CD14-positive monocyte (primary cell): ENCODE results near the gene ONECUT1. TPM values are rescaled to one million over a fixed set of nuclear protein-coding genes. Genes with fewer than 3 reads are reported as not detected.
A peak's percentile ranks its signal among the peaks of the same experiment; 100 is the strongest.

ENCODE experiments used
- DNase-seq, 3 donors: peaks; one replicate each; pipeline ENCODE4 v3.0.0-alpha.2; 2011 to 2022
- H2AFZ ChIP-seq: 2 replicates; pipeline ENCODE4 v1.6.0; 2012; ENCODE audit warnings: mild to moderate bottlenecking, low read depth, low read length, inconsistent platforms; ENCODE audit not compliant: insufficient read depth, poor library complexity, severe bottlenecking
- H3K27ac ChIP-seq, 2 donors: 1 replicate in 1 of 2; 2 replicates in 1 of 2; pipeline ENCODE4 v1.5.1; 2012 to 2013; ENCODE audit warnings: low read length in 2 of 2, control low read depth in 1 of 2, inconsistent platforms in 1 of 2, low read depth in 1 of 2, mild to moderate bottlenecking in 1 of 2
- H3K27me3 ChIP-seq, 2 donors: one replicate each; pipeline versions ENCODE4 v1.6.0 to v1.6.1; 2011 to 2013; ENCODE audit warnings: low read length in 2 of 2; ENCODE audit not compliant: control insufficient read depth in 2 of 2, insufficient read depth in 2 of 2
- H3K36me3 ChIP-seq, 2 donors: replicated peaks in 1 of 2; 1 replicate in 1 of 2; 2 replicates in 1 of 2; pipeline versions ENCODE4 v1.5.1 to v1.6.1; 2012 to 2013; ENCODE audit warnings: low read length in 2 of 2, control low read depth in 1 of 2, inconsistent platforms in 1 of 2, mild to moderate bottlenecking in 1 of 2; ENCODE audit not compliant: insufficient read depth in 2 of 2, control insufficient read depth in 1 of 2
- H3K4me1 ChIP-seq, 2 donors: 1 replicate in 1 of 2; 2 replicates in 1 of 2; pipeline versions ENCODE4 v1.5.1 to v1.6.1; 2012 to 2013; ENCODE audit warnings: low read length in 2 of 2, control low read depth in 1 of 2, inconsistent platforms in 1 of 2, mild to moderate bottlenecking in 1 of 2, moderate library complexity in 1 of 2; ENCODE audit not compliant: insufficient read depth in 2 of 2, control insufficient read depth in 1 of 2
- H3K4me2 ChIP-seq: replicated peaks from 2 replicates; pipeline ENCODE3; 2012; ENCODE audit warnings: low read length, moderate library complexity, mild to moderate bottlenecking; ENCODE audit not compliant: poor library complexity, severe bottlenecking; ENCODE audit errors: extremely low read depth
- H3K4me3 ChIP-seq, 3 experiments: fragments of 200-600 bp in 1 of 3; sonication (generic) in 1 of 3; replicated peaks in 1 of 3; 1 replicate in 2 of 3; 2 replicates in 1 of 3; pipeline ENCODE4 v1.5.1; 2011 to 2013; ENCODE audit warnings: low read length in 3 of 3, mild to moderate bottlenecking in 3 of 3, control low read depth in 2 of 3, low read depth in 2 of 3, inconsistent platforms in 1 of 3, moderate library complexity in 1 of 3
- H3K79me2 ChIP-seq: 2 replicates; pipeline ENCODE4 v1.6.0; 2012; ENCODE audit warnings: mild to moderate bottlenecking, control low read depth, inconsistent platforms, low read length, moderate library complexity; ENCODE audit not compliant: insufficient read depth
- H3K9ac ChIP-seq: 2 replicates; pipeline ENCODE4 v1.6.0; 2017; ENCODE audit warnings: low read length, mild to moderate bottlenecking; ENCODE audit not compliant: insufficient read depth, poor library complexity, severe bottlenecking
- H3K9me3 ChIP-seq, 2 donors: replicated peaks in 1 of 2; 1 replicate in 1 of 2; 2 replicates in 1 of 2; pipeline versions ENCODE4 v1.5.1 to v1.6.1; 2012 to 2013; ENCODE audit warnings: low read length in 2 of 2, control low read depth in 1 of 2; ENCODE audit not compliant: control insufficient read depth in 1 of 2, insufficient read depth in 1 of 2
- H4K20me1 ChIP-seq: 2 replicates; pipeline ENCODE4 v1.6.0; 2012; ENCODE audit warnings: mild to moderate bottlenecking, low read length, control low read depth, moderate library complexity; ENCODE audit not compliant: insufficient read depth
- H3K27ac Mint-ChIP-seq, 7 donors: one replicate each; pipeline ENCODE4 v1.8.0; 2020; ENCODE audit warnings: mild to moderate bottlenecking in 7 of 7, mixed read lengths in 7 of 7, moderate library complexity in 6 of 7, inconsistent platforms in 2 of 7
- H3K27me3 Mint-ChIP-seq, 3 donors: one replicate each; pipeline ENCODE4 v1.8.0; 2021 to 2022; ENCODE audit warnings: low read depth in 3 of 3, mild to moderate bottlenecking in 3 of 3, mixed read lengths in 3 of 3, moderate library complexity in 3 of 3, inconsistent platforms in 1 of 3
- H3K36me3 Mint-ChIP-seq, 2 donors: one replicate each; pipeline ENCODE4 v1.8.0; 2020; ENCODE audit warnings: mixed read lengths in 2 of 2, inconsistent platforms in 1 of 2, mild to moderate bottlenecking in 1 of 2
- H3K4me1 Mint-ChIP-seq: one replicate; pipeline ENCODE4 v1.8.0; 2020; ENCODE audit warnings: mild to moderate bottlenecking, mixed read lengths
- H3K4me3 Mint-ChIP-seq, 2 donors: one replicate each; pipeline ENCODE4 v1.8.0; 2020; ENCODE audit warnings: mild to moderate bottlenecking in 2 of 2, mixed read lengths in 2 of 2, moderate library complexity in 1 of 2
- H3K9me3 Mint-ChIP-seq, 7 donors: one replicate each; pipeline ENCODE4 v1.8.0; 2020 to 2022; ENCODE audit warnings: mixed read lengths in 7 of 7, mild to moderate bottlenecking in 6 of 7, moderate library complexity in 6 of 7, inconsistent platforms in 2 of 7
- WGBS: methylation state at CpG from one replicate; pipeline ENCODE4 v1.1.5; 2013; ENCODE audit warnings: missing lambda C conversion rate; ENCODE audit not compliant: insufficient coverage; 5-methylcytosine and 5-hydroxymethylcytosine counted together
- intact Hi-C, 2 donors: fragments of 100-400 bp; cut with micrococcal nuclease; formaldehyde crosslinking; loops; one replicate each; pipeline versions ENCODE4 v1.15.0 to v1.15.1; 2023
- polyA plus RNA-seq, 3 donors: library from polyadenylated mRNA; depleted of rRNA in 1 of 3; unstranded in 2 of 3; stranded (reverse) in 1 of 3; fragments of 300-500 nt in 2 of 3; fragments of >200 nt in 1 of 3; fragmentation: Illumina TruSeq in 2 of 3; gene quantifications; 1 replicate in 2 of 3; 2 replicates in 1 of 3; pipeline ENCODE4 v1.2.3, GENCODE V29; 2012 to 2021
- TF ChIP-seq, protein P1 (sequence below): fragments of 200-600 bp; IDR thresholded peaks from one replicate; pipeline ENCODE4 v1.8.0; 2022; ENCODE audit warnings: antibody characterized with exemption, mild to moderate bottlenecking

Gene ONECUT1
- polyA plus RNA-seq, 3 donors: not detected

DNA sequence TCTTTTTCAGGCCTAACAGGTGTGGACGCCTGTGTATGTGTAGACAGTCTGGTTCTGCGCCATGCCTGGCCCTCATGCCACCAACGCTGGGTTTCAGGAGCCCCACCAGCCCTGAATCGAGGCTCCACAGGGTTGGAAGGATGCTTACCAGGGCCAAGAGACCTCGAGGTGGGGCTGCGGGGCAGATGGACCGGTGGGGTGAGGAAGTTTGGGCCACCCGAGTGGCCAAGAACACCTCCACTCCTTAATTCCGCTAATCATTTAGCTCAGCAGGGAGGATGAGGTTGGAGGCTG lies 6.0 kb upstream of the ONECUT1 start:
- H3K36me3 ChIP-seq: no peaks in the 10 kb centered on the region
- TF ChIP-seq, protein P1, sequence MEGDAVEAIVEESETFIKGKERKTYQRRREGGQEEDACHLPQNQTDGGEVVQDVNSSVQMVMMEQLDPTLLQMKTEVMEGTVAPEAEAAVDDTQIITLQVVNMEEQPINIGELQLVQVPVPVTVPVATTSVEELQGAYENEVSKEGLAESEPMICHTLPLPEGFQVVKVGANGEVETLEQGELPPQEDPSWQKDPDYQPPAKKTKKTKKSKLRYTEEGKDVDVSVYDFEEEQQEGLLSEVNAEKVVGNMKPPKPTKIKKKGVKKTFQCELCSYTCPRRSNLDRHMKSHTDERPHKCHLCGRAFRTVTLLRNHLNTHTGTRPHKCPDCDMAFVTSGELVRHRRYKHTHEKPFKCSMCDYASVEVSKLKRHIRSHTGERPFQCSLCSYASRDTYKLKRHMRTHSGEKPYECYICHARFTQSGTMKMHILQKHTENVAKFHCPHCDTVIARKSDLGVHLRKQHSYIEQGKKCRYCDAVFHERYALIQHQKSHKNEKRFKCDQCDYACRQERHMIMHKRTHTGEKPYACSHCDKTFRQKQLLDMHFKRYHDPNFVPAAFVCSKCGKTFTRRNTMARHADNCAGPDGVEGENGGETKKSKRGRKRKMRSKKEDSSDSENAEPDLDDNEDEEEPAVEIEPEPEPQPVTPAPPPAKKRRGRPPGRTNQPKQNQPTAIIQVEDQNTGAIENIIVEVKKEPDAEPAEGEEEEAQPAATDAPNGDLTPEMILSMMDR: no peak
- peaks cover 99 to 100% of the 10 kb centered on the region in 2 donors for H3K27me3 ChIP-seq
- H3K4me3 Mint-ChIP-seq: peak overlapping the region in 1 of 2 donors; percentile 69
- peaks cover 20% of the 10 kb centered on the region for H3K4me1 Mint-ChIP-seq
- H3K27ac Mint-ChIP-seq: peak overlapping the region in 1 of 7 donors; percentile 18
- peaks cover 0 to 57% (median 25%) of the 10 kb centered on the region in 7 donors for H3K9me3 Mint-ChIP-seq
- H3K27me3 Mint-ChIP-seq: peaks cover 97 to 100% (median 99%) of the 10 kb centered on the region in 3 donors
- H3K79me2 ChIP-seq: no peaks in the 10 kb centered on the region
- no peak overlapping the region for H3K4me2 ChIP-seq
- 9% methylated on average over 4 of the region's 9 CpGs for WGBS
- H3K4me1 ChIP-seq: peaks cover 1% of the 10 kb centered on the region in 2 donors
- no peak overlapping the region for H3K4me3 ChIP-seq
- H3K36me3 Mint-ChIP-seq: peaks cover 2 to 14% of the 10 kb centered on the region in 2 donors
- H3K27ac ChIP-seq: no peak overlapping the region
- no peak overlapping the region for H2AFZ ChIP-seq
- intact Hi-C loops: no loop called here
- H4K20me1 ChIP-seq: no peaks in the 10 kb centered on the region
- no peak overlapping the region for H3K9ac ChIP-seq
- no peak for DNase-seq
- peaks cover 11 to 79% of the 10 kb centered on the region in 2 donors for H3K9me3 ChIP-seq

DNA sequence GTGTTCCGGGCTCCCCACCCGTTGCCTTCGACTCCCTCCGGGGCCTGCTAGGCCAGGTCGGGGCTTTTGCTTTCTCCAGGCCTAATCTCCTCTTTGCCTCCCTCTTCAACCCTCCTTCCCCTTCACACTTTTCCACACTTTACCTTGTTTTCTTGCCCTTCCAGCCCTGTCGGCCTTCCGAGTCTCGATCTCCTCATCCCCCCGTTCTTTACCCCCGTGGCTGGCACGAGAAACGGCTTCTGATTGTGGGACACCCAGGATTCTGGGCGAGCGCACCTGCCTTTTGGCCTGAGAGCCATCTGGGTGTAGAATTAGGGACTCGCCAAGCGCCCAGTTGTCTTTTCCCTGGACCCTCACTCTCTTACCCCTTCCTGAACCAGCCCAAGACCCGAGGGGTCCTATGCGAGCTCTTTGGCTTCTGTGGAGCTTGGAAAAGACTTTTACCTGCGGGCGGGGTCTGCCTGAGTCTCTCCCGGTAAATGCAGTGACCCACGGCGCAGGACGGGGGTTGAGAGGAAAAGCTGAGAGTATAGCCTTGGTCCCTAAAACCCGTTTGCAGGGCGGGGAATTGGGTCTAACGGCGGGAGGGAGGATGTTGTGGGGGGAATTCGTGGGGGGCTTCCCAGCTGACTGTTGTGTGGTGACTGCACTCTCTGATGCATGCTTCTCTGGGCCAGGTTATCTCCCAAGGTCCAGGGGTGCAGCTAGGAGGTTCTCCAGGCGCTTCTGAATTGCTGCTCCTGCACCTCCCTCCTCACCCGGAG lies 5.5 kb upstream of the ONECUT1 start:
- H3K27me3 Mint-ChIP-seq: peaks cover 97 to 100% (median 99%) of the 10 kb centered on the region in 3 donors
- peaks cover 0 to 57% (median 24%) of the 10 kb centered on the region in 7 donors for H3K9me3 Mint-ChIP-seq
- intact Hi-C loops: no loop called here
- no peaks in the 10 kb centered on the region for H3K79me2 ChIP-seq
- no peak overlapping the region for H3K27ac Mint-ChIP-seq
- H3K4me3 Mint-ChIP-seq: peak overlapping the region in 1 of 2 donors; percentile 69
- H3K4me2 ChIP-seq: no peak overlapping the region
- no peak for DNase-seq
- peaks cover 99 to 100% of the 10 kb centered on the region in 2 donors for H3K27me3 ChIP-seq
- no peaks in the 10 kb centered on the region for H4K20me1 ChIP-seq
- no peak overlapping the region for H3K4me3 ChIP-seq
- H3K4me1 ChIP-seq: peaks cover 6% of the 10 kb centered on the region in 2 donors
- no peak overlapping the region for H2AFZ ChIP-seq
- WGBS: 4% methylated on average over 13 of the region's 31 CpGs
- peaks cover 2 to 14% of the 10 kb centered on the region in 2 donors for H3K36me3 Mint-ChIP-seq
- TF ChIP-seq, protein P1: no peak
- H3K4me1 Mint-ChIP-seq: peaks cover 23% of the 10 kb centered on the region
- H3K9ac ChIP-seq: no peak overlapping the region
- no peak overlapping the region for H3K27ac ChIP-seq
- no peaks in the 10 kb centered on the region for H3K36me3 ChIP-seq
- H3K9me3 ChIP-seq: peaks cover 8 to 74% of the 10 kb centered on the region in 2 donors
